HG02981 (cell line): ENCODE measurements around the gene SYPL1.

Experiments used
- ATAC-seq: cut with Tn5 transposase; IDR thresholded peaks from one replicate; pipeline ENCODE4 v1.9.1; 2021; ENCODE audit warnings: mild to moderate bottlenecking, moderate library complexity; ENCODE audit not compliant: unreplicated experiment

Gene SYPL1

GRCh38 chr7:106122713-106123112, 10.6 kb upstream of the SYPL1 start:
- ATAC-seq, result no peak

DNA sequence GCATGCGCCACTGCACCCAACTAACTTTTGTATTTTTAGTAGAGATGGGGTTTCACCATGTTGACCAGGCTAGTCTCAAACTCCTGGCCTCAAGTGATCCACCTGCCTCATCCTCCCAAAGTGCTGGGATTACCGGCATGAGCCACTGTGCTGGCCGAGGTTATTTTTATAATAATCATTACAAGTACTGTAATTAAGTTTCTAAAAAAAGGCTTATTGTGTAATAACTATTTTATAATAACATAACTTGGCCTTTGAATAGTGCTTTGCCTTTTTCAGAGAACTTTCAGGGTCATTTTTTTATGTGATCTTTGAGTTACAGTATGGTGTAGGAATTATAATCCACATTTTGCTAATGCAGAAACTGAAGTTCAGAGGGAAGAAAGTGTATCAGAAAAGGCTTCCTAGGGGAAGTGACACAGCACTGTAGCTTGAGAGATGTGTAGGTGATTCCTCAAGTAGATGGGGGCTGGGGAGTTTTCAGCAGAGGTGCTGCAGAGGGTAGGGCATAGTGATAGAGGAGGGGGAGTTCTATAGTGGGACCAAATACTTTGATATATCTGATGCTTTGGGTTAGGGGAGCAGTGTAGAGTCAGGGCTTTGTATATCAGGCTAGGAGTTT, 9.2 kb upstream of the SYPL1 start:
- ATAC-seq, result no peak

DNA sequence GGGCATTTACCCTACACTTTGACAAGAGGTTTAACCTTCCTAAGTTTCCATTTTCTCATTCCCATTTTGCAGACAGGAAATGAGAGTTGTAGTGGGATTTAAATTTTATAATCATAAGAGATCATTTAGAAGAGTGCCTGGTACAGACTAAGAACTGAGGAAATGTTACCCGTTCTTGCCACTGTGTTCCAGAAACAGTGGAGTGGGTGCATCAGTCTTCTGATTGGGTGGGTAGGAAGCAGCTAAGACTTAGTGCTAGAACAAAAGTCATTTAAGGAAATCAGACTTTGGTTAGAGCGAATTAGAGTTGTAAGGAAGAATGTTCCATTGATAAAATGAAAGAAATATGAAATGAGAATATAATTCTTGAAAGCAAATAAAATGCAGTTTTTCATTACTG, 8.4 kb upstream of the SYPL1 start:
- no peak for ATAC-seq

DNA sequence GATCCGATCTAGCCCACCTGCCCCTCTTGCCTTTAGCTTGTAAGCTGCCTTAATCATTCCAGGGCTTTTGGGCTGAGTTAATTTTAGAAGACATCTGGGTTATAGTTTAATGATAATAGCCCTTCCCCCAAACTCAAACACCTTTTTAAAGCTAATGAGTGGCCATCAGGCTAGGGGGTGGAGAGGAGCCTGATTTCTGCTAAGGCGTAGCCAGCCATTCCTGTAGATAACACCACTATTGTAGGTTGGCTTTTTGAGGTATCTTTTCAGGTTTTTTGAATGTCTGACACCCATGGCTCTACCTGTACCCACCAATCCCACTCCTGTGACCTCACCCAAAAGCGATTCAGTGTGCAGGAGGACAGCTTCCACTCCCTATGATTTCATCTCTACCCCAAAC, 7.6 kb upstream of the SYPL1 start:
- ATAC-seq, result no peak

GRCh38 chr7:106117786-106118544, 5.9 kb upstream of the SYPL1 start:
- ATAC-seq, result no peak

DNA sequence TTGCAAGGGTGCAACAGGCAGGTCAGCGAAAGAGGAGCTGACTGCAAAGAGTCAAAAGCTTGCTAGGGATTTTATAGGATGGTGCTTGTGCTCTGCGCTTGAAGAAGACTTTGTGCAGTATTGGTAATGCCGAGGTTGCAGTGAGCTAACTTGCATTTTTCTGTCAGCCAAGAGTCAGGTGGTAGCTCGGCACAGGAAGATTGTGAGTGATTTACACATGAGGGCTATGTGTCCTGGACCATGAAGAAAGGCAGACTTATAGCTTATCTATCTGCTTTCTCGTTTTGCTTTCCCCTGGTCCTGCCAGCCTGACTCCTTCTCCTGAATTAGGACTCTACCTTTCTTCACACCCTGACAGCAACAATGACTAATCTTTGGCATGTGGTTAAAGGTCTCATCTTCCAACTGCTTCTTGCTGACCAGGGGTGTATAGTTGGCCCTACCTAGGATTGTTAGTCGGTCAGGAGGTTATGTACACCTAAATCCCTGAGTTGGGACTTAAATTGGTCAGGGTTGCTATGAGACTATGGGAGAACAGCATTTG, 4.1 kb upstream of the SYPL1 start:
- ATAC-seq, result no peak

DNA sequence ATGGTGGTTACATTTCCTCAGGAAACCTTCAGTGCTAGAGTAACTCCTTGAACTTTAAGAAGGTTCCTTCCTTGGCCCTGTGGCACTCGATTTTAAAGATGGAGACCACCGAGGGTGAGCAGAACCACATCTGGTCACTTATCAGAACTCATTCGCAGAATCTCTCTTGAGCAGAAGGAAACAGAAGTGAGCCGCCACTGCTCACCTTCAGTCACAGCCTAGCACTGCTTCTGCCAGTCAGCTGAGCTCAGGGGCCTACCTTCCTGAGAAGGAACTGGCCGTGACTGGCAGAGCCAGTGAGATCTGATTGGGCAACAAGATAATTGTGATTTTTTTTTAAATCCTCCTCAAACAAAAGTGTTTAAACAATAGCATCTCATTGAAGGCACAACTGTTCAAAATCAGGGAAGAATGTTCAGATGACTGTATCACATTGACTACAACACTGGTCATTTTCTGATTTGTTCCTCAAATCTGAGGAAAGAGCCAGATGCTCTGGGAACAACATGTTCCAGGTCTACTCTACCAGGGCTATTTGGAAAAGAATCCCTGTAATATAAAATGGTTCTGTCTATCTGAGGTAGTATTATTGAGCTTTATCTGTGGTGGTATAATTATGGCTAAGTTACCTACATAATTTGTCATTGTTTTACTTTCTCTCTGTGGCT, 2.7 kb upstream of the SYPL1 start:
- no peak for ATAC-seq

DNA sequence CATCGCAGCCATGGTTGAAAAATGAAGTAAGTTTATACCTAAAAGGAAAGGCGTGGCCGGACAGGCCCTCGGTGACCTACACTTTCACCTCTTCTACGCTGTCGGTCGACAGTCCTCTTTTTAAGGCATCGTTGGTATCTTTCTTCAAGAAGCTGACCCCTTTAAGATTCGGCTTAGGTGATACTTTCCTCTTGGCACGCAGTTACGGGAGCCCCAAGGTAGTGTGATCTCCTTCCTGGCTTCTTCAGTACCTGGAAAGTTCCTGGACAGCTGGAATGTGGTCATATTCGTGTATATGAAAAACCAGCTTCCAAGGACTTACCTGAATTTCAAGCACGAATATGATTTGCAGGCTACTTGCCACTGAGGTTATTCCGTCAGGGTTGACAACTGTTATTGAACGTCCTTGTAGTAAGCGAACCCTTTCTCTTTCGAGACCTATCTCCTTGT, 885 bp upstream of the SYPL1 start:
- no peak for ATAC-seq

- ATAC-seq, result peak; percentile 27
These were observed 426 bp downstream of the SYPL1 start for GRCh38 chr7:106111655-106112117.

GRCh38 chr7:106110885-106111654, 1.0 kb downstream of the SYPL1 start:
- ATAC-seq, result no peak

DNA sequence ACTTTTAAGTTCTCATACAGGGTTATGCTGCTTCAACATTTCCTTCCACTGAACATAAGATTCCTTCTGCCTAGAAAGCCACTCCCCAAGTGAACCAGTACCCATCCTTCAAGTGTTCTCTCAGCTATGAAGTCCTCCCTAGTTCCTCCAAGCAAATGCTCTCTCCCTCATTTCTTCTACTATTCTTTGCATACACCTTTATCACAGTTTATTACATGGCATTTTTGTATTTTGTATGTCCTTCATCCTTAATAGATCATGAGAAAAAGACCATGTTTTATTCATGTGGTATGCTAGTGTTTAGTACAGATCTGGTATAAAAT, 1.9 kb downstream of the SYPL1 start:
- no peak for ATAC-seq

- no peak for ATAC-seq
These were observed 2.4 kb downstream of the SYPL1 start for GRCh38 chr7:106109521-106110237.

DNA sequence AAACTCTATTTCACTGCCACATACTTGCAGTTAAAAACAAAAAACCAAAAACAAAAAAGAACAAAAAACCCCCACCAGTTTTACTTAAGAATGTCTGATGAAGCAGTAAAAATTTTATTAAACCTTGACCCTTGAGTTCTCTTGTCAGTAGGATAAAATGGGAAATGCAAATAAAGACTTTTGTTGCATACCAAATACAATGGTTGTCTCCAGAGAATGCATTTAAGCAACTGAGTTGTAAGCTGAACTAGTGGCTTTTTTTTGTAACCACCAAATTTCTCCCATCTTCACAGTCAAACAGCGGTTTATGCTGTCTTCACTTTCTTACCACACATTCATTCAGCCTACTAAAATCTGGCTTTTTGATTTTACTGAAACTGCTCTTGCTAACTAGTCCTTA, 3.1 kb downstream of the SYPL1 start:
- ATAC-seq, result no peak

- no peak for ATAC-seq
These were observed 7.3 kb downstream of the SYPL1 start for GRCh38 chr7:106104721-106105260.

GRCh38 chr7:106102387-106102966, 9.6 kb downstream of the SYPL1 start:
- no peak for ATAC-seq

DNA sequence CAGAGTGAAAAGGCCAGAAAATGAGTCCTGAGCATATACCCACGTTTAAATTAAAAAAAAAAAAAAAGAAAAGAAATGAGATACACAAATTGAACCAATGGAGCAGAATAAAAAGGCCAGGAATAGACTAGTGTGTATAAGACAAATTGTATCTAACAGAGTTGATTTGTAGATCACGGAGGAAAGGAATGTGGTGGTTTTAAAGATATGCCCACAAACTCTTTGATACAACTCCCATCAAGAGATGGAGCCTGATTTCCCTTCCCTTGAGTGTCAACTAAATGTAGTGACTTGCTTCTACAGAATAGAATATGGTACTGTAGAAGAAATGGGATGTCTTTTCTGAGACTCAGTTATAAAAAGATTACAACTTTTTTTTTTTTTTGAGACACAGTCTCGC, 10.4 kb downstream of the SYPL1 start:
- no peak for ATAC-seq

- ATAC-seq, result no peak
These were observed 11.1 kb downstream of the SYPL1 start for GRCh38 chr7:106100863-106101629.

- no peak for ATAC-seq
These were observed 12.6 kb downstream of the SYPL1 start for GRCh38 chr7:106099539-106099938.

DNA sequence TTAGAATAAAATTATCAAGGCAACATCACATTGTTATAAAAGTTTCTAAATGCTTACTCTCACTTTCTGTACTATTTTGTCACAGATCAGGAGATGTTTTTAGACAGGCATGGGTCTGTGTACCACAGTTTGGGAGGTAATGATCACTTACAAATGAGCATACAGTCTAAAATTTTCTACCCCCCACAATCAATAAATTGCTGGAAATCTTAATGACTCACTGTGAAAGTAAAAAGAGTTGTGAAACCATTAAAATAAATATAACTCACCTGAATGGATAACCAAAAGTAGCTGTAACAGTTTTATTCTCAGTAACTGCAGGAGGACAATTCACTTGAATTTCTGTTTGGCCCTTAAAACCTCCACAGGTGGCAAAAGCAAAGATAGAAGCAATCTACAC, 13.2 kb downstream of the SYPL1 start:
- no peak for ATAC-seq
